RWPE1 (cell line): ENCODE results near the gene GATA3.

Experiments used
- CTCF ChIA-PET: fragments of 350-600 bp; sonication (Branson Sonifier 250); formaldehyde crosslinking; extraction: SDS; loops from one replicate; lab custom pipeline; 2021; lab: Yijun Ruan, JAX
- POLR2A ChIA-PET: fragments of 400-600 bp; formaldehyde crosslinking; extraction: SDS; loops from one replicate; lab custom pipeline; 2020; ENCODE audit warnings: antibody characterized with exemption; ENCODE audit not compliant: low non-redundant PET; lab: Yijun Ruan, JAX
- DNase-seq: peaks from one replicate; pipeline ENCODE4 v3.0.0; 2012; ENCODE audit warnings: low spot score
- H3K27ac ChIP-seq: fragments of 450-650 bp; 2 replicates; pipeline ENCODE4 v1.5.1; 2017
- TF ChIP-seq, protein P1 (sequence below): fragments of 450-650 bp; conservative IDR thresholded peaks from 2 replicates; pipeline ENCODE4 v1.5.1; 2017; ENCODE audit warnings: low read depth, mild to moderate bottlenecking

Gene GATA3

GRCh38 chr10:8112942-8113442 lies 58.5 kb downstream of the GATA3 start:
- ChIA-PET CTCF (no interaction called here), POLR2A (no interaction called here)

GRCh38 chr10:8113616-8114015 lies 59.1 kb downstream of the GATA3 start:
- no peak overlapping the region for H3K27ac ChIP-seq
- TF ChIP-seq, protein P1, sequence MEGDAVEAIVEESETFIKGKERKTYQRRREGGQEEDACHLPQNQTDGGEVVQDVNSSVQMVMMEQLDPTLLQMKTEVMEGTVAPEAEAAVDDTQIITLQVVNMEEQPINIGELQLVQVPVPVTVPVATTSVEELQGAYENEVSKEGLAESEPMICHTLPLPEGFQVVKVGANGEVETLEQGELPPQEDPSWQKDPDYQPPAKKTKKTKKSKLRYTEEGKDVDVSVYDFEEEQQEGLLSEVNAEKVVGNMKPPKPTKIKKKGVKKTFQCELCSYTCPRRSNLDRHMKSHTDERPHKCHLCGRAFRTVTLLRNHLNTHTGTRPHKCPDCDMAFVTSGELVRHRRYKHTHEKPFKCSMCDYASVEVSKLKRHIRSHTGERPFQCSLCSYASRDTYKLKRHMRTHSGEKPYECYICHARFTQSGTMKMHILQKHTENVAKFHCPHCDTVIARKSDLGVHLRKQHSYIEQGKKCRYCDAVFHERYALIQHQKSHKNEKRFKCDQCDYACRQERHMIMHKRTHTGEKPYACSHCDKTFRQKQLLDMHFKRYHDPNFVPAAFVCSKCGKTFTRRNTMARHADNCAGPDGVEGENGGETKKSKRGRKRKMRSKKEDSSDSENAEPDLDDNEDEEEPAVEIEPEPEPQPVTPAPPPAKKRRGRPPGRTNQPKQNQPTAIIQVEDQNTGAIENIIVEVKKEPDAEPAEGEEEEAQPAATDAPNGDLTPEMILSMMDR, result no peak
- DNase-seq, result no peak
- ChIA-PET CTCF (no interaction called here), POLR2A (no interaction called here)

More at GRCh38 chr10:8112942-8113442, 58.5 kb downstream of the GATA3 start:
- no peak for DNase-seq
- TF ChIP-seq, protein P1, result no peak
- no peak overlapping the region for H3K27ac ChIP-seq

DNA sequence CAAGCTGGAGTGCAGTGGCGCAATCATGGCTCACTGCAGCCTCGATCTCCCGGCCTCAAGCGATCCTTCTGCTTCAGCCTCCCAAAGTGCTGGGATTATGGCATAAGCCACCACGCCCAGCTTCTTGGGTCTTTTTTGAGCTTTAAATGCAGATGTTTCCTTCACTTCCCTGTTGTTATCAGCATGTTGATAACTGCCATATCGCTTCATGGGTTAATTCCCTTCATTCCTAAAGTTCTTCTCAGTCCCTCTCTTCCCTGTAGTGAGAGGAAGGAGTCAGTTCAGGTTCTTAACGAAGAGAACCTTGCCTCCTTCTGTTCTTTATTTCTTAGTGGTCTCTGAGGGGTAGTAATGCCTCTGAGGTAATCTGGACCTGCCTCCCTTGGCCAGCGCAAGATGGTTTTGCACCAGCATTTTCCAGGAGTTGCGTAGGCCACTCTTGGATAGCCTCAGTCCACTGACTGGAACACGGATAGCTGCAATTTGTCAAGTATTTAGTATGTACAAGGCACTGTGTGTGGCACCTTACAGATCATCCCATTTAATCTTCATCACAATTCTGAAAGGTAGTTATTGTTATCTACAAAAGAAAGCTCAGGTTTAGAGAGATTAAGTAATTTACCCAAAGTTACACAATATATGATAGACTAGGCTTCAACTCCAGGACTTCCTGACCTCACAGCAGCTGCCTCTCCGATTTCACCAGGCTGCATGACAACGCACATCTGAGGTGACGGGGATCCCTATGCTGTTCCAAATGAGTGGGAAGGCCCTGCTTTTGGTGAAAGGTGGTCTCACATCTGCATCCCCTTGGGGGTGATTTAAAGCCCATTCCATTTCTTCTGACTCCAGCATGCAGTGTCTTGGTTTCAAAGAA lies 60.5 kb downstream of the GATA3 start:
- POLR2A ChIA-PET, result no interaction called here
- TF ChIP-seq, protein P1, result no peak
- CTCF ChIA-PET, result no interaction called here
- DNase-seq, result no peak
- H3K27ac ChIP-seq, result no peak overlapping the region

DNA sequence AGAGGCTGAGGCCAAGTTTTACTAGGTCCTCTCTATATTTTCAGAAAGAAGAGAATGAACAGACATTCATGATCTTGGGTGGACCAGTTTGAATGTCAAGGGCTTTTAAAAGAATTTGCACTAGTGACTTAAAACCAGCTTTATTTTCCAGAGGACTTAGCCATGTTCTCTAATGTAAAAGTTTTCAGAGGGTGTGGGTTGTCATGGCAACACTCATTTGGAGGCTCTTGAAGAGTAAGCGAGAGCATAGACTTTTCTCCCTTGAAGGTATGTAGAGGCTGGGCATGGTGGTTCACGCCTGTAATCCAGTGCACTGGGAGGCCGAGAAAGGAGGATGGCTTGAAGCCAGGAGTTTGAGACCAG lies 61.1 kb downstream of the GATA3 start:
- TF ChIP-seq, protein P1, result no peak
- H3K27ac ChIP-seq, result no peak overlapping the region
- CTCF ChIA-PET, result no interaction called here
- POLR2A ChIA-PET, result no interaction called here
- no peak for DNase-seq

DNA sequence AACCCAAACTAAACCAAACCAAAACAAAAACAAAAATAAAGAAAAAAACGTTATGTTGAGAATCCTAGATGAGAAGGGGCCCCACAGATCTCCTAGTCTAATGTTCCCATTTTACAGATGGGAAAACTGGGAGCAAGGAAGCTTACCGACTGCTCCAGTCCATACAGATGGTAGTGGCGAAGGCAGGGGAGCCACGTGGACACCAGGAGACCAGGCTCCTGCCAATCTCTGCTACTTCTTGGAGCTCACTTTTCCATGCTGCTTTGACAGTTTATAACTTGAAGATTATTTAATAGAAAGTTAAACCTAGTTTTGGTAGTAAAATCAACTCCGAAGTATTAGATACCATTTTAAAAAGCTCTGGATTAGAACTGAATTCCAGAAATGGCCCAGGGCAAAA lies 62.0 kb downstream of the GATA3 start:
- TF ChIP-seq, protein P1, result no peak
- DNase-seq, result no peak
- H3K27ac ChIP-seq, result no peak overlapping the region
- POLR2A ChIA-PET, result no interaction called here
- CTCF ChIA-PET, result no interaction called here

GRCh38 chr10:8116926-8117493 lies 62.5 kb downstream of the GATA3 start:
- TF ChIP-seq, protein P1, result no peak
- CTCF ChIA-PET, result no interaction called here
- POLR2A ChIA-PET, result no interaction called here
- no peak overlapping the region for H3K27ac ChIP-seq
- no peak for DNase-seq
